Activated CD8-positive, alpha-beta memory T cell treated with anti-CD3 and anti-CD28 coated beads, Interleukin-2, amount 50 U/mL, for 4 hours (primary cell): ENCODE results near the gene GABBR2.

ENCODE experiments used
- DNase-seq: peaks from one replicate; pipeline ENCODE4 v3.0.0-alpha.2; 2020

GABBR2 gene

GRCh38 chr9:98708933-98709911 is at the start of gene GABBR2:
GABBR2 (minus strand) TSS chr9:98708935; CDS start chr9:98708737, 198 bp downstream.
- DNase-seq, result no peak

GRCh38 chr9:98755006-98755618 is 46.4 kb upstream of the GABBR2 start:
- DNase-seq, result no peak

DNA sequence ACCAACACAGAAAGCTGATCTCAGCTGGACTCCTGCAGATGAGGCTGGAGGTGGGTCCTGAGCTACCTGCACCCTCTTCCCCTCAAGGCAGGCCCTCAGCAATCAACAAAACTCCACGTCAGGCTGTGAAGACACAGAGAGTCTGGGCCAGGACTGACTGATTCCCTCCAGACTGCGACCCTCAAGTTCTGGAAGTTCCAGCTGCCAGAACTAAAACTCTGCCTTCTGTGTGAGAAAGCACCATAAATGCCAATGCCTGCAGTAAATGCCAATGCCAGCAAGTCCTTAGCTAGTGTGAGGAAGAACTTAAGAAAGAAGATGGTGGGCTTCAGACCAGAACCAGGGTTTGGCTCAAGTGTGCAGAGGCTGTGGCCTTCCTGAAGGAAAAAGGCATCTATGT is 42.5 kb upstream of the GABBR2 start:
- DNase-seq, result no peak

DNA sequence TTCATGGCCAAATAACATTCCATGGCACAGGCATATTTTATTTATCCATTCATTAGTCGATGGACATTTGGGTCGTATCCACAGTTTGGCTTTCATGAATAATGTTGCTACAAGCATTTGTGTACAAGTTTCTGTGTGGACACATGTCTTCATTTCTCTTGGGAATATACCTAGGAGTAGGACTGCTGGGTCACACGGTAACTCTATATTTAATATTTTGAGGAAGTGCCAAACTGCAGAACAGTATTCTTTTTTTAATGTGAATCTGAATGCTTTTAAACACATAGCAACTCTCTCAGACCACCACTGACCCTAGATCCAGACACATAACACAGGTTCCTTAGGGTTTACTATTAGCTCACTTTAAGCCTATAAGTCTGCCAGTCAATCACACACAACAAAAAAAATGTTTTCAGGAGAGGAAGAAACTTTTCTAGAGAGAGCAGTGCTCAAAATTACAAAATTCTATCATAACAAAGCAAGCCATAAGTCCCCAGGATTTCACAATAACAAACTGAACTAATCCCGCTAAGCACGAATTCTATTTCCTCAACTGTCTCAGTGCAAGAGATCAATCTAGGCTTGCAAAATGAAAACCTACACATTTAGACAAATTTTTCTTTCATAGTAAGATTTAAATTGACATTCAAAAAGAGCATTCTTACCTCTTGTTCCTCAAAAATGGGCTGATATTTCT is 41.8 kb upstream of the GABBR2 start:
- no peak for DNase-seq

DNA sequence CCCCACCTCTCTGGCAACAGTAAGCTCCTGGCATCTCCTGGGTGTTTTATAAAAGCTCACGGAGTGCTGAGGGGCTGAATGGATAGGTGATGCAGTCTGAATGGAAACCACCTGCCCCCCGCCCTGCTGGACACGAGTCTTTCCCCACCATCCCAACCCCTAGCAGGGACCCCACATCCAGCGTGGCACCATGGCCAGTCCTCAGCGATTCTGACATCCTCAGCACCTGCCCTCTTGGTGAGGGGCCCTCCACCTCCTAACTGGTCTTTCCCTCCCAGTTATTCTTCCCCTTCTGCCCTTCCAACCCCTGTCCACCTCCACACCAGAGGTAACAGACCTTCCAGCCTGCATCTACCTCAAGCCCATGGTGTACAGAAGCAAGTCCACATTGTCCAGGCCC is 38.7 kb upstream of the GABBR2 start:
- no peak for DNase-seq

GRCh38 chr9:98745470-98745869 is 36.7 kb upstream of the GABBR2 start:
- DNase-seq, result no peak

DNA sequence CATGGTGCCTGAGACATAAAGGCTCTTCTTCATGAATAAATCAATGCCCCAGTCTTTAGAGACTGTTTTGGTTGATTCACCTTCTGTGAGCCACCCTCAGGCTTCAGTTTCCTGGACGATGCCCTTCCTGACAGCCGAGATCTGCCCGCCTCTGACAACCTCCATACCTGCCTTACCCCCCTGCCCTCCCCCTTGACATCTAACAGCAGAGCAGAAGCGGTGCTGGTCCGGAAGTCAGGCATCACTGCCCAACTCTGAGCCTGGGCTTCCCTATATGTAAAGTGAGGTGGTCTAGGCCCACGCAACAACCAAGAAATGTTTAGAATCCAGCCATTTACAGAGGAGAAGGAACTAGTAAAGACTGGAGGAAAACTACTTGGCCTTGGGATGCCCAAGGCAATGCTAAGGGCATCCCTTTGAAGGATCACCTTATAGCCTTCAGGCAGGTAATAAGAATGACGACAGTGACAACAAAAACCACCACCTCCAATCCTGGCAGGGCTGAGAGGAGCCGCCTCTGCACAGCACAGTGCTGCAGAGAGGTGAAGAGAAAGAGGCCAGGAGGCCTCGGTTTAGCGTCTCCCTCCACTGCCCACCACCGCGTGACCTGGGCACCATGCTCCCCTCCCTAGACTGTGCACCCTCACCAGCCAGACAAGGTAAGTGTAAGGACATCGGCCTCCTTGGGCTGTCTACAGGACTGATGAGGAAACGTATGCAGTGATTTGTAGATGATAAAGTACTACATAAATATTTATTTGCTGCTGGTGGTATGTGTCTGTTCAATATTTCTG is 35.3 kb upstream of the GABBR2 start:
- DNase-seq, result no peak

DNA sequence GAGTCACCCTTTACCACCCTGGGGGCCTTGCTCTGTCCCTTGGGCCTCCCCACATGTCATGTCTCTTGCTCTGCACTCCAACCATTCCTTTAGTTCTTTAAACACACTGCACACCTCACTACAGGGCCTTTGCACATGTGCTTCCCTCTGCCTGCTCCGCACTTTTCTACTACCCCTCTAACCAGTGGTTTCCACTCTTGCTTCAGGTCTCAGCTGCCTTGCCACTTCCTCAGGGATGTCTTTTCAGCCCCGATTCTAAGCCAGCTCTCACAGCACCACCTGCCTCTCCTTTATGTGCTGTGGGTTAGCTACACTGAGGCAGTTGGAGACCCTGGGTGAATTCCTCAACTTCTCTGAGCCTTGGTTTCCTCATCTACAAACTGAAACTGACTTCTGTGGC is 34.6 kb upstream of the GABBR2 start:
- no peak for DNase-seq

- DNase-seq, result no peak
Measured at GRCh38 chr9:98742325-98743280, 33.9 kb upstream of the GABBR2 start.

DNA sequence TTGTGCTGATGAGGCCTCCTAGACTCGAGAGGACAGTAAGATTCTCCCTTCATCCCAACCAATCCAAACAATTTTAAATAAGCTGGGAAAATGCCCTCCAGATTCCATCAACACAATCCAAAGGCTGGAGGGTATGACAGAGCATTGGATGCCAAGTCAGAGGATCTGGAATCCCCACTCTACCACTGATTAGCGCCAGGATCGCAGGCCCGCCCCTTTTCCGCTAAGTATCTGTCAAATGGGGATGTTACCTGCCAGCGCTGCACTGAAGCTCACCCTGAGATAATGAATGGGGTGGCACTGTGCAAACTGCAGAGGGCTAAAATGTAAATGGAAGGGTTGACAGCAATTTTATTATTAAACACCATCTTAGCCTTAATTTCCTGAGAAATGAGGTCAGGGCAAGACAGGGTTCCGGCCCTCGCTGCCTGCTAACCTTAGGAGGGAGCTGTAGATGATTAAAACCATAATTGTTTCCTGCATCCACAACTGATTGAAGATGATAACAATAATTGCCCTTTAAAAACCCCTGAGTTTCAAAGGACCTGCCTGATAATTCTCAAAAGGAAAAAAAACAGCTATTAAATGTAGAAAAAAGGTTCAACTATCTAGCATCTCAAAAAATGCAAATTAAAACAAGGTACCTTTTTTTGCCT is 31.6 kb upstream of the GABBR2 start:
- no peak for DNase-seq

DNA sequence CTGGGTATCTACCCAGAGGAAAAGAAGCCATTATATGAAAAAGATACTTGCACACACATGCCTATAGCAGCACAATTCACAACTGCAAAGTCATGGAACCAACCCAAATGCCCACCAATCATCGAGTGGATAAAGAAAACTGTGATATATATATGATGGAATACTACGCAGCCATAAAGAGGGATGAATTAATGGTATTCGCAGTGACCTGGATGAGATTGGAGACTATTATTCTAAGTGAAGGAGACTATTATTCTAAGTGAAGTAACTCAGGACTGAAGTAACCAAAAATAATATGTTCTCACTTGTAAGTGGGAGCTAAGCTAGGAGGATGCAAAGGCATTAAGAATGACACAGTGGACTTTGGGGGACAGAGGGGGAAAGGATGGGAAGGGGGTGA is 30.0 kb upstream of the GABBR2 start:
- DNase-seq, result no peak

DNA sequence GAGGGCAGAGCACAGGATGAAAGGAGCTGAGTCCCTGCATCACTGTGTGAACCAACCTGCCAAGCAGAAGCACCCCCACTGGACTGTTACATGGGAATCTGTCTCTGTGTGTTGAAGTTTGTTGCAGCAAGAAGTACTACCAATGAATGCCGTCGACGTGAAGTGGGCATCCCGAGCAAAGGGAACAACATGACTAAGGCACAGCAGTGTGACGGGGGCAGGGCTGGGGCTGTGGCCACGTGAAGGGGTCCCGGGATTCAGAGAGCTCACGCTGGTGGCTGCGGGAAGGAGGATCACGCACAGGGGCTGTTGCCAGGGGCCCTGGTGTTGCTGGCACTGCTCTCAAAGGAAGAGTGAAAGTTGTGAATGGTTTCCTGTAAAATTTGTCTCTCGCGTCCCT is 27.5 kb upstream of the GABBR2 start:
- no peak for DNase-seq

DNA sequence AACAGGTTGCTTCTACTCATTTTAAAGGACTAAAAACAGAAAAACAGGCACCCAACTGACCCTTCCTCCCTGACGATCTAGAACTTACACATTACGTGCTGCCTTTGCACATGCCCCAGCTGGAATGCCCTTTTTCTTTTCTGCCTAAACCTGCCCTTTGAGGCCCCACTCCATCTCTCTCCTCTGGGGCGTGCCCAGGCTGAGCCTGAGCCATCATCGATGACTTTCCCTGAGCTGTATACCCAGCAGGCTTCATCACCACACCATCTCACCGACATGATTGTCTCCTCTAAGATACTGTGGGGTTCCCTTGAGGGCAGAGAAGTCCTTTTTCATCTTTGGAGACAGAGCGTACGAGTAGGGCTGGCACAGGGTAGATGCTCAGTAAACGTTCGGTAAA is 24.1 kb upstream of the GABBR2 start:
- no peak for DNase-seq

- no peak for DNase-seq
Measured at GRCh38 chr9:98732091-98732490, 23.4 kb upstream of the GABBR2 start.

DNA sequence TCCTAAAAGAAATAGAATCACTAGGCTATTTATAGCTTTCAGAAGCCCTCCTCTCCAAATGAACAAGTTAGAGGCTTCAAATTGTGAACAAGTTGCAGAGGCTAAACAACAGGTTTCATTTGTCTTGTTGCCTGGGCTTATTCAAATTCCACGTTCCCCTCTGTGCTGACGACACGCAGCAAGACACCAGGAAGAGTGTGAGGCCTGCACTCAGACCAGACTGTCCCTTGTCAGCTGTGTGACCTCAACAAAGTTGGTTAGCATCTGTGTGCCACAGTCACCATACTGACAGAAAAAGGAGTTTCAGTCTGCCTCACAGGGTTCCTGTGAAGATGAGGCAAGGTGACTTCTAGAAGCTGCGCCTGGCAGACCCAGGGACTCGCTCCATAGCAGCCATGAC is 22.1 kb upstream of the GABBR2 start:
- DNase-seq, result no peak

DNA sequence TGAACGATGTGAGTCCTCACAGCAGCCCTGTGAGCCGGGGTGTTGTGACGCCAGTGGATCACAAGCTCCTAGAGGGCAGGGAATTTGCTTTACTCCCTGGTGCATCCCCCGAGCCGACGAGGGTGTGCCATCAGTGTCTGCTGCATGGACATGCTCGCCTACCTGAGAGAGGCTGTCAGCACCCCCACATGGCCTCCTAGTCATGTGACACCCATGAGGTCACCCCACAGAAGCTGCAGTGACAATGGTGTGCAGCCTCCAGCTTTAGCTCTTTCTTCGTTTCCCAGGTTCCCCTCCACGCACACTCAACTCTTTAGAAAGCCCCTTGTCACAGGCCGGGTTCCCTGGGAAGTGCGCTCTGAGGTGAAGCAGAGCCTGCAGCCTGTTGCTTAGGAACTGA is 19.8 kb upstream of the GABBR2 start:
- no peak for DNase-seq

DNA sequence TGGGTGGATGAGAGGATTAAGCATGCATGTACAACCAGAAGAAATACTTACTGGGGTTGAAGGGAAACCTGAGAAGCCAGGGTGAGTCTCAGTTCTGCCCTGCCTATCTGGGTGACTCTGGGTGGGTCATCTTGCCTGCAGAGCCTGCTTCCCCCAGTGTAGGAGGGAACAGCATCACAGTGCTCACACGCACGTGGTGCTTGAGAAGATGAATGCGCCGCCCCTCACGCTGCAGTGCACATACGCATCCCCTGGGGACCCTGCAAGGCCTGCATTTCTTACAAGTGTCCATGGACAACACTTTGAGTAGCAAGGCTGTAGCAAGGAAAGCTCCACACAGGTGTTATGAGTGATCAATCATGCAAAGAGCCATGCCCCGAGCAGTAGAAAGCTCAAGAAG is 18.7 kb upstream of the GABBR2 start:
- DNase-seq, result no peak

DNA sequence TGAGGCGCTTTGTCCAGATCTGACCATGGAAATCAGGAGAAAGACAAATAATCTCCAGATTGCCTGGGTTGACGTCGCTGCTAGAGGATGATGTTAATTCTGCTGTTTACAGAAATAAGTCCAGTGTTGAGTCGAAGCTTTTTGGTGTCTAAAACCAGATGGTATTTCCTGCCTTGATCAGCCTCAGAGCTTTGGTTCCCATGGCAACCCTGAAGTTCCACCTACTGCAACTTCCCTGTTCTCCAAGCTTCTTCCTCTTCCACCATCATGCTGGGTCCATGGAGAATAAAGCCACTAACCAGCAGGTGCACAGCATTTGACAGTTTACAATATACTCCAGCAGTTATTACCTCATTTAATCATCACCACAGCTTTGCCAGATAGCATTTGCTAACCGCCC is 18.0 kb upstream of the GABBR2 start:
- no peak for DNase-seq

GRCh38 chr9:98724810-98725530 is 16.2 kb upstream of the GABBR2 start:
- no peak for DNase-seq

DNA sequence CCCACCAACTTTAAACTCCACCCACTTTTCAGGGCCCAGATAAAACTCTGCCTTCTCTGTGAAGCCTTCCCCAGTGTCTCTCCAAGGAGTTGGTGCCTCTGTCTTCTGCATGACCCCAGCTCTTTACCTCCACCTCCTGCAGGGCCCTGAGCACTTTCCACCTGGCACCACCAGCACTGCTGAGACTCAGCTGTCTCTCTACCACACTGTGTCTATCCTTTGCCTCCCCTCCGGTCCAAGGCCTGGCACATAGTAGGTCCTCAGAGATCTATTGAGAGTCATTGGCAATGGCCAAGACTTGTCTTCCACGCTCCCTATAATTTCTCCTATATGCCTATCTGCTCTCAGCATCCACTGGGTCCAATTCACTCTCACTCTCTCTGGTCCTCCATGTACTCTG is 12.9 kb upstream of the GABBR2 start:
- DNase-seq, result no peak
